ENCODE data around the gene CD86. TPM values are rescaled to one million over a fixed set of nuclear protein-coding genes. Genes with fewer than 3 reads are reported as not detected.

Gene CD86, protein sequence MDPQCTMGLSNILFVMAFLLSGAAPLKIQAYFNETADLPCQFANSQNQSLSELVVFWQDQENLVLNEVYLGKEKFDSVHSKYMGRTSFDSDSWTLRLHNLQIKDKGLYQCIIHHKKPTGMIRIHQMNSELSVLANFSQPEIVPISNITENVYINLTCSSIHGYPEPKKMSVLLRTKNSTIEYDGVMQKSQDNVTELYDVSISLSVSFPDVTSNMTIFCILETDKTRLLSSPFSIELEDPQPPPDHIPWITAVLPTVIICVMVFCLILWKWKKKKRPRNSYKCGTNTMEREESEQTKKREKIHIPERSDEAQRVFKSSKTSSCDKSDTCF
- total RNA-seq = 0.21 TPM in 1 of 2 replicates, not detected in the other

DNA sequence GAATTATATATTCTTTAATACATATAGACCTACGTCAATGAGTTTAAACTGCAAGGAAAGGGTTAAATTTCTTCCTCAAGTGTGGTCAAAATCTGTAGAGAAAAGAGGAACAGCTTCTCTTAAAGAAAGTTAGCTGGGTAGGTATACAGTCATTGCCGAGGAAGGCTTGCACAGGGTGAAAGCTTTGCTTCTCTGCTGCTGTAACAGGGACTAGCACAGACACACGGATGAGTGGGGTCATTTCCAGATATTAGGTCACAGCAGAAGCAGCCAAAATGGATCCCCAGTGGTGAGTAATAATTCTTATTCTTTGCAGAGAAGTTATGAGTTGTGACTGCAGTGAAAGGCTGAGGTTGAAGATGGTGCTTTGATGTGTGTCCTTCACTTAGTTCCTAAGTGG is at the start of gene CD86:
TSS of gene CD86 (plus strand) at position 148 of the 400 bp plus-strand sequence. CDS start at position 276, 128 bp downstream.

DNA sequence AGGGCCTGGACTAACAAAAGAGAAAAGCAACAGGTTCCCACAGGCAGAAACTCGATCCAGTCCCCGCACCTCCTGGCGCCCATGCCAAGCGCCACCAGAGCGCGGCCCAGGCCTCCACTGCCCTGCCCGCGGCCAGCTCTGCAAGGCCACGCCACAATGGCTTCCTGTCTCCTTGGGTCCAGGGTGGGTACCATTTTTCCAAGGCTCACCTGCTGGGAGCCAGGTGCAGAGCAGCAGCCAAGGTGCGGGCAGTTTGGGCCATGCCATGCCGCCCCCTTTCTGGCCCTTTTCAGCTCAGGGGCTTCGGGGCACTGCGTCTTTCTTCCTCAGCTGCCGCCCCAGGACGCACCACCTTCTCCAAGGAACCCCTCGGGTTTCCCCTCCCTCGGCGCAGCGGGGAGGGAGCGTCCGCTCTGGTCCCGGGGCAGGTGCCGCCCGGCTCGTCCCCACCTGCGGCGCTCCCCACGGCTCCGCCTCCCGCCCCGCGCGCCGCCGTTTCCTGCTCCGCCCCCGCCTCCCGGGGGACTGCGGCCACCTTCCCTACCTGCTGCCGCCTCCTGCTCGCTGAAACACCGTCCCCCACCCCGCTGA is 33.3 kb upstream of the CD86 start, which contains the start of gene ILDR1:
TSS of gene ILDR1 (minus strand) at position 437 of the 591 bp plus-strand sequence. CDS start at position 267, 170 bp downstream.

Other genes with a start within 250 kb of the CD86 start
- gene IQCB1, start 220.3 kb upstream of the CD86 start, total RNA-seq = 7.9 and 12.9 TPM in 2 replicates
- 3.2 and 5.7 TPM in 2 replicates for gene EAF2, start 220.2 kb upstream of the CD86 start, total RNA-seq
- gene SLC15A2, start 161.0 kb upstream of the CD86 start, total RNA-seq = 1.1 and 3.0 TPM in 2 replicates
- 1.7 and 1.9 TPM in 2 replicates for gene ILDR1, start 33.1 kb upstream of the CD86 start, total RNA-seq
- not detected in 2 replicates for gene CASR, start 128.3 kb downstream of the CD86 start, total RNA-seq

Data from airway epithelial cell (primary cell).